ENCODE results near the gene ADORA1.

Gene ADORA1

DNA sequence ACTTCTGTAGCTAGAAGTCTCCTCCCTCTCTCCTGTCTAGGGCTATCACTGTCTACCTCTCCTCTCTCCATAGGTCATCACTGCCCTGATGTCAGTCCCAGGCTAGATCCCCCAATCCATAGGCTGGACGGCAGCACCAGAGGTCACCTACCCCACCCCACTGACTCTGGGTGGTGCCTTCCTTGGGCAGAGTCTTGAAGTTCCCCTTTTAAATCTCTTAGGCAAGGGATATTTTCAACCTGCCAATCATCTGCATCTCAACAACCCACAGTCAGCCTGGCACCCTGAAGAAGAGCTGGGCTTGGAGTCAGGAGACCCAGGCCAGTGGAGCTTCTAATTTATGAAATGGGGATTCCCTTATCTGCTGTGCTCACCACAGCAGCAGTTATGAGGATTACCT, 34.9 kb downstream of the ADORA1 start:
- no peak for DNase-seq

DNA sequence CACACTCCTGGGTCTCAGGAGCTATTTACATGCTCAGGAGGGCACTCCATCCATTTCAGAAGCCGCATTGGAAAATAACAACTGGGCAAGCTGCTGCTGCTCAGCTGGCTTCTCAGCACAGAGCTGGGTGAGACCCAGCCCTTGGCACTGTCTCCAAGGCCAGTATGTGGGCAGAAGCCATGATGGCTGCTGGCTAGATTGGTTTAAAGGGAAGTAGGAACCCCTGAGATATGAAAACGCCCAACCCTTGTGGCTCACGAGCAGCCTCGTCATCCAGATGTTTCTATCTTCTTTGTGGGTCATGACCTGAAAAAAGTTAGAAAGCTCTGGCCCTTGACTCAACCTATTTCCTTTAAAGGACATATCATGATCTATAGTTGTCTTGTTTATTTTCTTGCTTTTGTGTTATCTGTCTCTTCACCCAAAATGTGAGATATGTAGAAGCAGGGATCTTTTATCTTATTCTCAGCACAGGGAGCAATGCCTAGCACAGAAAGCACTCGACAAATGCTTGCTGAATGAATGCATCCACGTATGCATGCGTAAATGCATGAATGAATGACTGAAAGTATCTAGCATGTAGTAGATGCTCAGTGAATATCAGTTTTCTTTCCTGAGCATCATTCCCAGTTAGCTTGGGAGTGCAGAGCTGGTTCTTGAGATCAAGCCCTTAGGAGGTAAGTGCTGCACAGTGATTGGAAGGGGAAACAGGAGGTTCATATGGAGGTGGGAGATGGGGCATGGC, 36.5 kb downstream of the ADORA1 start:
- DNase-seq, result no peak

DNA sequence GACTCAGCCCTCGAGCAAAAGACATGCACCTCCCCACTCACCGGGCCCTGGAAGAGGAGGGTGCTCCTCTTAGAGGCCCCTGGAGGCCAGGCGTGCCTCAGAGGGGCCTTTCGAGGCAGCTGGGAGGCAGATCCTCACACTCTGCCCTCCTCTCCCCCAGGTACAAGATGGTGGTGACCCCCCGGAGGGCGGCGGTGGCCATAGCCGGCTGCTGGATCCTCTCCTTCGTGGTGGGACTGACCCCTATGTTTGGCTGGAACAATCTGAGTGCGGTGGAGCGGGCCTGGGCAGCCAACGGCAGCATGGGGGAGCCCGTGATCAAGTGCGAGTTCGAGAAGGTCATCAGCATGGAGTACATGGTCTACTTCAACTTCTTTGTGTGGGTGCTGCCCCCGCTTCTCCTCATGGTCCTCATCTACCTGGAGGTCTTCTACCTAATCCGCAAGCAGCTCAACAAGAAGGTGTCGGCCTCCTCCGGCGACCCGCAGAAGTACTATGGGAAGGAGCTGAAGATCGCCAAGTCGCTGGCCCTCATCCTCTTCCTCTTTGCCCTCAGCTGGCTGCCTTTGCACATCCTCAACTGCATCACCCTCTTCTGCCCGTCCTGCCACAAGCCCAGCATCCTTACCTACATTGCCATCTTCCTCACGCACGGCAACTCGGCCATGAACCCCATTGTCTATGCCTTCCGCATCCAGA, 37.7 kb downstream of the ADORA1 start:
- DNase-seq, result no peak

DNA sequence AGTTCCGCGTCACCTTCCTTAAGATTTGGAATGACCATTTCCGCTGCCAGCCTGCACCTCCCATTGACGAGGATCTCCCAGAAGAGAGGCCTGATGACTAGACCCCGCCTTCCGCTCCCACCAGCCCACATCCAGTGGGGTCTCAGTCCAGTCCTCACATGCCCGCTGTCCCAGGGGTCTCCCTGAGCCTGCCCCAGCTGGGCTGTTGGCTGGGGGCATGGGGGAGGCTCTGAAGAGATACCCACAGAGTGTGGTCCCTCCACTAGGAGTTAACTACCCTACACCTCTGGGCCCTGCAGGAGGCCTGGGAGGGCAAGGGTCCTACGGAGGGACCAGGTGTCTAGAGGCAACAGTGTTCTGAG, 38.3 kb downstream of the ADORA1 start:
- no peak for DNase-seq

DNA sequence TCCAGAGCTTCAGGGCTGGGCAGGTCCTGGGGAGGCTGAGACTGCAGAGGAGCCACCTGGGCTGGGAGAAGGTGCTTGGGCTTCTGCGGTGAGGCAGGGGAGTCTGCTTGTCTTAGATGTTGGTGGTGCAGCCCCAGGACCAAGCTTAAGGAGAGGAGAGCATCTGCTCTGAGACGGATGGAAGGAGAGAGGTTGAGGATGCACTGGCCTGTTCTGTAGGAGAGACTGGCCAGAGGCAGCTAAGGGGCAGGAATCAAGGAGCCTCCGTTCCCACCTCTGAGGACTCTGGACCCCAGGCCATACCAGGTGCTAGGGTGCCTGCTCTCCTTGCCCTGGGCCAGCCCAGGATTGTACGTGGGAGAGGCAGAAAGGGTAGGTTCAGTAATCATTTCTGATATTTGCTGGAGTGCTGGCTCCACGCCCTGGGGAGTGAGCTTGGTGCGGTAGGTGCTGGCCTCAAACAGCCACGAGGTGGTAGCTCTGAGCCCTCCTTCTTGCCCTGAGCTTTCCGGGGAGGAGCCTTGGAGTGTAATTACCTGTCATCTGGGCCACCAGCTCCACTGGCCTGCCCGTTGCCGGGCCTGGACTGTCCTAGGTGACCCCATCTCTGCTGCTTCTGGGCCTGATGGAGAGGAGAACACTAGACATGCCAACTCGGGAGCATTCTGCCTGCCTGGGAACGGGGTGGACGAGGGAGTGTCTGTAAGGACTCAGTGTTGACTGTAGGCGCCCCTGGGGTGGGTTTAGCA, 38.8 kb downstream of the ADORA1 start:
- no peak for DNase-seq

DNA sequence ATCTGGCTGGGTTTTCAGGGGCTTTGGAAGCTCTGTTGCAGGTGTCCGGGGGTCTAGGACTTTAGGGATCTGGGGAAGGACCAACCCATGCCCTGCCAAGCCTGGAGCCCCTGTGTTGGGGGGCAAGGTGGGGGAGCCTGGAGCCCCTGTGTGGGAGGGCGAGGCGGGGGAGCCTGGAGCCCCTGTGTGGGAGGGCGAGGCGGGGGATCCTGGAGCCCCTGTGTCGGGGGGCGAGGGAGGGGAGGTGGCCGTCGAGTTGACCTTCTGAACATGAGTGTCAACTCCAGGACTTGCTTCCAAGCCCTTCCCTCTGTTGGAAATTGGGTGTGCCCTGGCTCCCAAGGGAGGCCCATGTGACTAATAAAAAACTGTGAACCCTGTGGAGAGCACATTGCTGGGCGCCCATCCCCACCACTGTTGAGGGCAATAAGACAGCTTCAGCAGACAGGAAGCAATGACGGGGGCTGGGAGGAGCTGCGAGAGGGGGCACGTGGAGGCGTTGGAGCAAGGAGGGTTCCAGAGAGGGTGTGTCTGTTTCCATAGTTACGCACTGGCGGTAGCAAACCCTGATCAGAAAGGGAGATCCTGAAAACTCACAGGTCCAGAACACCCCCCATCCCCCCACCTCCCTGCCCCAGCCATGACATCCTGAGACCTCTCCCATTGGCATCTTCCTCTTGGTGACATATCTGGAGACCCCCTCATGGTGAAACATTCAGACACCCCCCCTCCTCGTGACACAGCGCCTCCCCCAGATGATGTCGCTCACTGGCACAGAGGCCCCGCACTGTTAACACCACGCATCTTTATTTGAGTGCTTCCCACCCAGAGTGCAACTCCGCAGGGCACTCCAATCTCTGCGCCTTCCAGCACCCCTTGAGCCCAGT, 39.7 kb downstream of the ADORA1 start:
- DNase-seq, result no peak

DNA sequence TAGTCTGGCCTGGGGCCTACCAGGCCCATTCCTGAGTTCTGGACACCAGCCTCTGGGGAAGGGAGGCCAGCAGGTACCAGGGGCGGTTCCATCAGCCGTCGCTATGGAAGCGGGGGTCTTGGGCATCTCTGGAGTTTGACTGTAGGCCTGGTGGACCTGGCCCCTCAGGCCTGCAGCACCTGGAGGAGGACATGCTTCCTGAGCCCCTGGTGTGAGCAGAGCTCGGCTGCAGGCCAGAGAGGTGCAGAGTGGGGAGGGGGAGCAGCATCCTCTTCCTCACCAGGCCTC, 40.3 kb downstream of the ADORA1 start:
- no peak for DNase-seq

DNA sequence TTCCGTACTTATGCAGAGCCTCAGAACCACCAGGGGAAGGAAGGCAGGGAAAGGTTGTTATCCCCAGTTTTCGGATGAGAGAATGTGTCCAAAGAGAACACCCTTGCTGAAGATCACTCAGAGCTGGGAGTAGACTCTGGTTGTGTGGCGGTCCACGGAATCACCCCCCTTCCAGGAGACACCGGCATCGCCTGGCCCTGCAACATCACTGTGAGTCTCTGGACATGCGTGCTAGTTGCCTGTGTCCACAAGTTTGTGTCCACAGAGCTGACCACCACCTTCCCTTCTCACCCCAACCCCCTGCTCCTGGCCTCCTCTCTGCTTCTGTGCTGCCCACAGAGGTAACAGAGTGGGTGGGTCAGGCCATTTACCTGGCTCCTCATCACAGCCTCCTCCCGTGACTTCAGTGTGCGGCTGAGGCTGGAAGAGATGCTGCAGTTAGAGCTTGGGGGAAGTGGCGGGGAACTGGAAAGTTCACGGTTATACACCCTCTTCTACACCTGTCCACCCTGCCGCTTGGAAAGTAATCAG, 40.8 kb downstream of the ADORA1 start:
- DNase-seq, result no peak

DNA sequence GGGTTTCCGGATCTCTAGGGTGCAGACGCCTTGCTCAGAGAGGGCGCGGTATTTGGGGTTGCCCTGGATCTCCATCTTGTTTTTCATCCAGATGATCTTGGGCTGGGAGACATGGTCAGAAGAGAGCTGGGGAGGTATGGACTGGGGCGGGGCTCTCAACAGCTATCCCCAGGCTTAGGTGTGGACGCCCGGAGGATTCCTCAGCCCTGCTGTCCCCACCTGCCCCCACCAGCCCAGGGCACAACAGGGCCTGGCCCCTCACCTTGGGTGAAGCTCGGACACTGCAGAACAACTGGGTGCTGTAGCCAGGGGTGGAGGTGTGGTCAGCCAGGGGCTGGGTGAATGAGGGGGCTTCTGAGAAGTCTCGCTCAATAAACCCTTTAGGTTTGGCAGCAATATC, 41.5 kb downstream of the ADORA1 start:
- DNase-seq, result no peak

DNA sequence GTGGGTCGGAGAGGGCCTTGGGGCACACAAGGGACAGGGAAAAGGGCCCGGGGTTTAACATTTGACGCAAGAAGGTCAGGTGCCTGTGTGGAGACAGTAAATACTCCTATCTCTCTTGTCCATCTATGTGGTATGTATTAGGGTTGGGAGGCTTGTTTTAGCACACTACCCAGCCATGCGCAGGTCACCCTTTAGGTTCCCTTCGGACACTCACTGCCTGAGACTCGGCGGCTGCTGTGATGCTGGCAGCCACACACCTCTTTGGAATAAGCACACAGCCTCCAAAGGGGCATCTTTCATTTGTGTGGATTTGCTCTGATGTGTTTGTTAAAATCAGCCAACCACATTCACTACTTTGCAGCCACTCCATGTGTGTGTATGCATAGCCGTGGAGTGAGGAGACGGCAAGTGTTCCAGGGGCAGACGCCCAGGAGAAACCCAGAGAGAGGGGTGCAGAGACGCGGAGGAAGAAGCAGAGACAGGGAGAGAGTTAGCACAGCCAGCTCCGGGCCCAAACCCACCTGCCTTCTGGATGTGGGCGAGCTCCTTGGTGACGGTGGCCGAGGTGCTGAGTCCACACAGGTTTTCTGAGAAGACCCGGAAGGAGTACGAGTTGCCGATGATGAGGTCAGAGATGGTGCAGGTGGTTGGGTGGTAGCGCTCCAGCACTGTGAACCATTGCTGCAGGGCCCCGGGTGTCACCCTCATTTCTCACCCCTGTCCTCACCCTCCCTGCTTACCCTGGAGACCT, 42.4 kb downstream of the ADORA1 start:
- no peak for DNase-seq

DNA sequence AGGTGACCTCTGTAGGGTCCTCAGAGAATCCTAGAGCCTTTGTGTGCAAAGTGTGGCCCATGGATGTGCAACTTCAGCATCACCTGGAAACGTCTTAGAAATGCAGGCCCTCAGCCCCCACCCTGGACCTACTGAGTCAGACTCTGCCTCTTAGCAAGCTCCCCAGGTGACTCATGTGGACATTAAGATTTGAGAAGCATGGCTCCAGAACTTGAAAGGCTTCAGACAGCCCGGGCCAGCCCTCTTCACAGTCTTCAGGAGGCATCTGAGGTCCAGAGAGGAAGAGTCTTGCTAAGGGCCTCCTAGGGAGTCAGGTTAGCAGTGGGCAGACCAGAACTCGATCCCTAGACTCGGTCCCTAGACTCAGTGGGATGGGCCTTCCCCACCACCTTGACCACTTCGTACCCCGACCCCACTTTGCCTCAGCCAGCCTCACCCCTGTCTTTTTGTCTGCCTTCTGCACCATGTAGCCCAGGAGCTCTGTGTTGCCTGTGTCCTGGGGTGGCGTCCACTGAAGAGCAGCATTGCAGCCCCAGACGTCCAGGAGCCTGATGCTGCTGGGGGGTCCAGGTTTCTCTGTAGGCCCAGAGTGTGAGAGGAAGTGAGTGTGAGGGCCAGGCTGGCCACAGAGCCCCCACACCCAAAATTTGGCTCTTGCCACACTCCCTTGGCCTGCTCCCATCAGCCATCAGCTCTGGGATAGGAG, 43.3 kb downstream of the ADORA1 start:
- no peak for DNase-seq

DNA sequence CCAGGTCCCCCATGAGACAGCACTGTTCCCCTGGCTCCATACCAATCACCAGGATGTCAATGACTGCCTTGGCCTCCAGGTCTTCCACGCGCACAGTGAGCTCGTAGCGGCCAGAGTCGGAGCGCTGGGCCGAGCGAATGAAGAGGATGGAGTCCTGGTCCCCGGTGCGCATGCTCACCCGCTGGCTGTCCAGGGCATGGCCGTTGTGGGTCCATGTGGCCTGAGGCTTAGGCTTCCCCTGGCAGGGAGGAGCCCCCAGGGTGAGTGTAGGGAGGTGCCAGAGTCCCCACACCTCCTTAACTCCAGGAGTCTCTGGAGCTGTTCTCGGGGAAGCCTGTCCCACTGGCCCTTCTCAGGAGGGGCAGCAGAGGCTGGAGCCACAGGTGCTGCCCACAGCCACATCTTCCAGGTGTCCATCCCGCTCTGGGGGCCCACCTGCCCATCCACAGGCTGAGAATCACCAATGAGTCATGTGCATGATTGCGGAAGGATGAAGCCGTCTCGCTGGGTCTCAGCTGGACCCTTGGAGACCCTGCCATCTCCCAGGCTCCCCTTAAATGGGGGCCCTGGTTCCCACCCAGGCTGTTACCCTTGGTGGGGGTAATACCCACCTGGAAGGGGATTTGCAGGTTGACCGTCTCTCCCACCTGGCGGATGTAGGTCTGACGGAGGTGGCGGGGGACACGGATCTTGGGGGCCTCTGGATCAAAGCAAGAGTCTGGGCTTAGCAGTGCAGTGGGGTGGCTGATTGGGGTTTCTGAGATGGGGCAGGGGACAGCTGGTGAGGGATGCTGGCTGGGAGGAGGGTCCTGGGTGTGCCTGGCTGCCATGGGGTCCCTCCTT, 44.0 kb downstream of the ADORA1 start:
- DNase-seq, result no peak

DNA sequence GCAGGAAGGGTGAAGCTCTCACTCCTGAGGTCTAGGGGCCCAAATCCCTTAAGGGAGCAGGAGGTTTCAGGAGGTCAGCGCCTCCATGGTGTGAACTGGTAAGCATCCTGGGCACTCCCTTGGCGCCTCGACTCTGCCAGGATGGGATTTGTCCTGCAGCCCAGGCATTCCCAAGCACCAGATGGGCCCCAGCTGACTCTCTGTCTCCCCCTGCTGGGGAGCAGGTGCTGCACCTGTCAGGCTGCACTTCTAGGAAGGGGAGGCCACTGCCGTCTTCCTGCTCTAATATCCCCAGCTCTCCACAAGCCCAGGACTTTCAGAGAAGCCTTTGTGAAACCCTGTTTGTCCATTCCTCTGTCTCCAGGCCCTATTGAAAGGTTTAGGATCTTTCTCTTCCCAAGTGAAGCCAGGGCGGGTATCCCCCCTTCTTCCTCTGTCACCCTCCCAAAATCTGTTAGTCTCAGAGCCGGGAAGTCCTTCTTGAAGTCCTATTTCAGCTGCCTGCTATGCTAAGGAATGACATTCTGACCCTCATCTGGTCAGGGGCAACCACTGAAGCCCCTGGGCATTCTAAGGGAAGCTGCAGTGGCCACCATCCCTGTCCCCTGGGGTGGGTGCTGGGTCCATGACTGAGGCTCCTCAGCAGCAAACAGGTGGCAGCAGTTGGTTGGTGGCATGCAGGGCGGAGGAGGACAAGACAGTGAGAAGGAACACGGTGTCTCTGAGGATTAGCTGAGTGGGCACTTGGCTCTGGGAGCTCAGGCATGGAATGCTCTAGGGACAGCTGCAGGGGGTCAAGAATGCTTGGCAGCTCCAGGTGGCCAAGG, 44.9 kb downstream of the ADORA1 start:
- no peak for DNase-seq

DNA sequence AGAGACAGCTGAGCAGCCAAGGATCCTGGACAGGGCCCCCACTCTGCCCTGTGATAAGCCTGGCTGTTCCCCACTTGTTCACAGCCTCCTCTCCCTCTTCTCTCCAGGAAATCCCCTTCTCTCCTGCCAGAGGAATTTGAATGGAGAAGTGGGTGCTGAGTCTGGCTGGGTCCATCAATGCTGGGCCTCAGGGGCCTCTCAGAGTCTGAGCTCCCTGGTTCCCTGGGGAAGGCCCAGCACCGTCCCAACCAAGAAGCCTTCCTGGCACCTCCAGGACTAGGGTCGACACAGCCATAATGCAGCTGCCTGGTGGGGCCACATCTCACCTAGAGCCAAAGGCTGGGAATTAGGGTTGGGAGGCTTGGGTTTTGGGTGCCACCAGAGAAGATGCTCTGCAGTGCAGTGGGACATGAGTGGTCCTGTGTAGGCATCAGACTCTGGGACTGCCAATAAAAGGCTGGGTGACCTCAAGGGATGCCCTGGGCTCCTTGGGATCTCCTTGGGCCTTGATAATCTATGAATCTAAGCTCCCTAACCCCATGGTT, 45.6 kb downstream of the ADORA1 start:
- DNase-seq, result no peak

DNA sequence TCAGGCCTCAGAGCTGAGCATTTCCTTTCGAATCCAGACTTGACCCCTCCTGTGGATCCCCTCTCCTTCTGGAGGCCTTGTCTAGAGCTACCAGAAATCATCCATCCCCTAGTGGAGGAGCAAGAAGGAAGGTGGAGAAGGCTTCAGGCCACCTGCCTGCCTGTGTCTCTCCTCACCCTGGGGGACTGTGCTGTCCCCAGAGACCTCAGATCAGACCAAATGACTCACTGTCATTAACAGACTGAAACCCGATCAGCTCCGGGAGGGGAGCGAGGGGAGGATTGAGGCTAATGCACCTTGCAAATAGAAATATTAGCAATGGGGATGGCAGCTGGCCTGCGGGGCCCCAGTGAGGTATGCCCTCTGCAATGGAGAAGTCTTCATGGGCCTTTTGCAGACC, 46.0 kb downstream of the ADORA1 start:
- peak; percentile 98 for DNase-seq

DNA sequence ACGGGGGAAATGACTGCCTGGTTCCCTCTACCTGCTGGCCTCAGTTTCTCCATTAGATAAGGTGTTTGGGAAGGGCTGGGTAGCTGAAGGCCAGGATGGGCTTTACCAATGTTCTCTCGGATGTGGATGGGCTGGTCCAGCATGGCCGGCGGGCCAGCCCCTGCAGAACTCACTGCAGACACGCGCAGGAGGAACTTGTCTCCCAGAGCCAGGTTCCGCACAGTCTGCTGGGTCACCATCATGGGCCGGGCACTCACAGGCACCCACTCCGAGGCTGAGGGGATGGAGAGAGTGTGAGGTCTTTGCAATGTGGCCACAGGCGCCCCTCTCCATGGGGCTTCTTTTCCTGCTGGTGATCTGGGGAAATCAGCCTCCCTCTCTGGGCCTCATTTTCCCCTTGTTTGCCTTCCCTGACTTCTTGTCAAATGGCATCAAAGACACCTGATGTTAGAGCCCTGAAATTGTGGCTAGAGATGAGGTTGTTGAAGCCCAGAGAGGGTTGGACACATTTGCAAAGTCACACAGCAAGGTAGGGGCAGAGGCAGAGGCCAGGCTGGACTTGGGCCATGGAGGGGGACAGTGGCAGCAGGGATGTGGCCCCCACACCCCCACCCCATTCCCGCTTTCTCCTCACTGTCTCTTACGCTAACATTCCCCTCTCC, 46.9 kb downstream of the ADORA1 start:
- no peak for DNase-seq

DNA sequence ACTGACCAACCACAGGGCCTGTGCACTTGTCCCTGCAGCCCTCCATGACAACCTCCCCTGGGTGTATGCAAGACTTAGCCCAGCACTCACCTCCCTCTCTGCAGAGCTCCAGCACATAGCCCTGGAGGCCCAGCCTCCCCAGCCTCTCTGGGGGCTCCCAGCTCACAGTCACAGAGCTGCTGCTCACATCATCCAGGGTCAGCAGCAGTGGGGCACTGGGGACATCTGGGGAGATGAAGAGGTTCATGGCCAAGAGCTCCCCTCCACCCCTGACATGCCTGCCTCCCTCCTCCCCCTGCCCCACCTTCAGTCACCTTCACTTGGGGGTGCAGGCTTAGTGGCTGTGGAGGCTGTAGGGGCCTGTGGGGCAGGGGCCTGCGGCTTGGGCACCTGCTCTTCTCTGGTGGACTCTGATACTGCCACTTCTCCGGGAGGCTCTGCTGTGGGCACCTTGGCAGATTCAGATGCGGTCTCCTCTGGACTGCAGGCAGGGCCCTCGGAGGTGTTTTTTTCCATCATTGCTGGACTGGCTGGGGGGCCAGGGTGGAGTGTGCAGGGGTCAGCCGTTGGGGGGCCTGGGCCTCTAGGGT, 47.8 kb downstream of the ADORA1 start, which contains the start of gene MYBPH:
Gene MYBPH (minus strand): TSS at position 590 of the 590 bp plus-strand sequence. CDS start 71 bp downstream, at position 519.
- no peak for DNase-seq

DNA sequence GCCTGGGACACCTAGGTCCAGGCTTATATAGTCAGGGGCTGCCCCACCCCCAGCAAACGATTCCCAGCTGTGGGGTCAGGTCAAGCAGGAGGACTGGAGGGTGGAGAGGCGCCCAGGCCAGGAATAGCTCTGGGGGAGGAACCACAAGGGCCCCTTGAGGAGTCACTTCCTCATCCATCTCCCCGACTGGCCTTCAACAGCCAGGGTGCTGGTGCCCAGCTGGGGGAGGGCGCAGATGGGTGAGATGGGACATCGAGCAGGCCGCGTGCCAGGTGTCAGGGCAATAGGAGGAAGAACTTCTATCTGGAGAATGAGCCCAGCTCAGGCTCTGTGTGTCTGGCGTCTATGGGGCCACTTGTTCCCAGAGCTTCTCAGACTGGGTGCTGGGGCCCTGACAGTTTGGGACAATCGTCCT, 48.3 kb downstream of the ADORA1 start:
- DNase-seq, result no peak

Measured in NCI-H1436 treated with DMSO at 0.1 percent for 48 hours (cell line).